ENCODE data around the gene KHDC1L.

KHDC1L gene

GRCh38 chr6:73236144-73236750 is 11.0 kb upstream of the KHDC1L start:
- TF ChIP-seq REST (IDR thresholded peaks at IDR 0.05; ENCODE audit: insufficient read depth in 1 of 2, low read depth in 2 of 2, low read length in 2 of 2) (no peak), TAF1 (IDR thresholded peaks at IDR 0.05; ENCODE audit: borderline replicate concordance, insufficient read depth, low read length) (no peak), POLR2AphosphoS5 (IDR thresholded peaks at IDR 0.05; ENCODE audit: low read depth, low read length) (no peak), FOXP2 (optimal IDR thresholded peaks at IDR 0.05; ENCODE audit: borderline replicate concordance, extremely low read depth, extremely low read length, insufficient read depth) (no peak), SIN3A (IDR thresholded peaks at IDR 0.05; ENCODE audit: borderline replicate concordance, insufficient read depth, low read length) (no peak)

DNA sequence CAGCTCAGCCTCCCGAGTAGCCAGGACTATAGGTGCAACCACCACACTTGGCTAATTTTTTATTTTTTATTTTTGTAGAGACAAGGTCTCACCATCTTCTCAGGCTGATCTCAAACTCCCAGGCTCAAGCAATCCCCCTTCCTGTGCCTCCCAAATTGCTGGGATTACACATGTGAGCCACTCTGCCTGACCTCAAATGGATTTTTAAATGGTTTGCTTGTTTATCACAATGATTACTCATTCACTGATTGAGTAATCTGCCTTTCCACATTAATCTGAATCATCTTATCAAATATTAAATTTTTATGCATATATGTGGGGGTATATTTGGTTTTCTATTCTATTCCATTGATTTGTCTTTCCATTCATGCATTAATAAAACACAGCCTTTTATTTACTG is 9.4 kb upstream of the KHDC1L start:
- TF ChIP-seq FOXP2 (optimal IDR thresholded peaks at IDR 0.05; ENCODE audit: borderline replicate concordance, extremely low read depth, extremely low read length, insufficient read depth) = no peak
- TF ChIP-seq SIN3A (IDR thresholded peaks at IDR 0.05; ENCODE audit: borderline replicate concordance, insufficient read depth, low read length) = no peak
- no peak for TF ChIP-seq POLR2AphosphoS5 (IDR thresholded peaks at IDR 0.05; ENCODE audit: low read depth, low read length)
- TF ChIP-seq REST (IDR thresholded peaks at IDR 0.05; ENCODE audit: insufficient read depth in 1 of 2, low read depth in 2 of 2, low read length in 2 of 2) = no peak
- TF ChIP-seq TAF1 (IDR thresholded peaks at IDR 0.05; ENCODE audit: borderline replicate concordance, insufficient read depth, low read length) = no peak

- TF ChIP-seq TAF1 (IDR thresholded peaks at IDR 0.05; ENCODE audit: borderline replicate concordance, insufficient read depth, low read length) (no peak), POLR2AphosphoS5 (IDR thresholded peaks at IDR 0.05; ENCODE audit: low read depth, low read length) (no peak), FOXP2 (optimal IDR thresholded peaks at IDR 0.05; ENCODE audit: borderline replicate concordance, extremely low read depth, extremely low read length, insufficient read depth) (no peak), REST (IDR thresholded peaks at IDR 0.05; ENCODE audit: insufficient read depth in 1 of 2, low read depth in 2 of 2, low read length in 2 of 2) (no peak), SIN3A (IDR thresholded peaks at IDR 0.05; ENCODE audit: borderline replicate concordance, insufficient read depth, low read length) (no peak)
Observed at GRCh38 chr6:73233048-73233447, 7.8 kb upstream of the KHDC1L start.

GRCh38 chr6:73231986-73232391 is 6.7 kb upstream of the KHDC1L start:
- TF ChIP-seq TAF1 (IDR thresholded peaks at IDR 0.05; ENCODE audit: borderline replicate concordance, insufficient read depth, low read length) (no peak), FOXP2 (optimal IDR thresholded peaks at IDR 0.05; ENCODE audit: borderline replicate concordance, extremely low read depth, extremely low read length, insufficient read depth) (no peak), REST (IDR thresholded peaks at IDR 0.05; ENCODE audit: insufficient read depth in 1 of 2, low read depth in 2 of 2, low read length in 2 of 2) (no peak), SIN3A (IDR thresholded peaks at IDR 0.05; ENCODE audit: borderline replicate concordance, insufficient read depth, low read length) (no peak), POLR2AphosphoS5 (IDR thresholded peaks at IDR 0.05; ENCODE audit: low read depth, low read length) (no peak)
